Parathyroid adenoma (tissue), 2 donors: ENCODE data around the gene ORC6.
A peak's percentile ranks its signal among the peaks of the same experiment; 100 is the strongest.

Experiments
- H2AFZ ChIP-seq: fragments of 300-600 bp; sonication (generic); one replicate; pipeline ENCODE4 v1.7.0; 2017; ENCODE audit warnings: antibody characterized with exemption, mild to moderate bottlenecking
- H3K27ac ChIP-seq: fragments of 300-600 bp; sonication (generic); one replicate; pipeline ENCODE4 v1.7.0; 2017
- H3K27me3 ChIP-seq: fragments of 300-600 bp; sonication (generic); one replicate; pipeline ENCODE4 v1.7.0; 2017; ENCODE audit warnings: low read length; ENCODE audit not compliant: control insufficient read depth, insufficient read depth
- H3K36me3 ChIP-seq: fragments of 300-600 bp; sonication (generic); one replicate; pipeline ENCODE4 v1.7.0; 2017; ENCODE audit warnings: low read length; ENCODE audit not compliant: control insufficient read depth, insufficient read depth
- H3K4me1 ChIP-seq: fragments of 300-600 bp; sonication (generic); one replicate; pipeline ENCODE4 v1.7.0; 2017; ENCODE audit warnings: control low read depth
- H3K4me2 ChIP-seq: fragments of 300-600 bp; sonication (generic); one replicate; pipeline ENCODE4 v1.7.0; 2017; ENCODE audit warnings: low read length
- H3K4me3 ChIP-seq: fragments of 300-600 bp; sonication (generic); one replicate; pipeline ENCODE4 v1.7.0; 2017; ENCODE audit warnings: low read depth, low read length
- H3K79me2 ChIP-seq: fragments of 300-600 bp; sonication (generic); one replicate; pipeline ENCODE4 v1.7.0; 2017; ENCODE audit warnings: control low read depth
- H3K9ac ChIP-seq: fragments of 300-600 bp; sonication (generic); one replicate; pipeline ENCODE4 v1.7.0; 2017; ENCODE audit warnings: mild to moderate bottlenecking
- H3K9me3 ChIP-seq: fragments of 300-600 bp; sonication (generic); one replicate; pipeline ENCODE4 v1.7.0; 2017; ENCODE audit warnings: low read length; ENCODE audit not compliant: control insufficient read depth
- TF ChIP-seq, protein P1 (sequence below): fragments of 300-600 bp; sonication (generic); IDR thresholded peaks from one replicate; pipeline ENCODE4 v1.7.0; 2017; ENCODE audit warnings: antibody characterized with exemption, mild to moderate bottlenecking
- donor health status: primary hyperparathyroidism.

ORC6 gene

DNA sequence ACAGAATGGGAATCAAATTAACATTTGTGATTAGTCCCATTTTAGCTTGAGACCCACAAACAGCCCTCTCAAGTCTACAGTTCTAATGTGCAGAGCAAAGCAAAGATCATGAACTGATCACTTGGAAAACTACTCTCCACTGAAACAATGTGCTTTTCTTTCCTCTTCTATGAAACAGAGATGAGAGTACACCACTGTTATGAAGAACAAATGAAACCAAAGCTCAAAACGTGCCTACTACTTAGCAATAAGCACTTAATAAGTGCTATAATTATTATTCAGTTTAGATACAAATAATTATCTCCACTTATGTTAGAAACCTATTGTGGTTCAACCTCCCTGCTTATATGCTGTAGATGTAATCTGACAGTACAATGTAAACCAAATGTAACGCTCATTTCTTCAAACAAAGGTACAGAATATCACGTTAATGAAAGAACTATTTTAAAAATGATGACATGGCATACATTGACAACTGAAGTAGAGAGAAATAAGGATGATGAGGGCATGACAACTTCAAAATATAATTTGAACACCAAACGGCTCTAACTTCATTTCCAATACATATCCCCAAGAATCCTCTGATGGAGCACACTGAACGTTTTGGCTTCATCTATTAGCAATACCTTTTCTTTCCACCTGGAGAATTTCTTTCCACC is 2.5 kb upstream of the ORC6 start:
- Histone ChIP-seq H3K27me3 (no peaks in the 10 kb centered on the region), H3K36me3 (no peaks in the 10 kb centered on the region), H2AFZ (no peak overlapping the region), H3K4me2 (no peak overlapping the region), H3K4me3 (no peak overlapping the region), H3K4me1 (peaks cover 18% of the 10 kb centered on the region), H3K27ac (no peak overlapping the region), H3K9ac (no peak overlapping the region), H3K79me2 (peaks cover 47% of the 10 kb centered on the region), H3K9me3 (no peaks in the 10 kb centered on the region)
- TF ChIP-seq, protein P1, sequence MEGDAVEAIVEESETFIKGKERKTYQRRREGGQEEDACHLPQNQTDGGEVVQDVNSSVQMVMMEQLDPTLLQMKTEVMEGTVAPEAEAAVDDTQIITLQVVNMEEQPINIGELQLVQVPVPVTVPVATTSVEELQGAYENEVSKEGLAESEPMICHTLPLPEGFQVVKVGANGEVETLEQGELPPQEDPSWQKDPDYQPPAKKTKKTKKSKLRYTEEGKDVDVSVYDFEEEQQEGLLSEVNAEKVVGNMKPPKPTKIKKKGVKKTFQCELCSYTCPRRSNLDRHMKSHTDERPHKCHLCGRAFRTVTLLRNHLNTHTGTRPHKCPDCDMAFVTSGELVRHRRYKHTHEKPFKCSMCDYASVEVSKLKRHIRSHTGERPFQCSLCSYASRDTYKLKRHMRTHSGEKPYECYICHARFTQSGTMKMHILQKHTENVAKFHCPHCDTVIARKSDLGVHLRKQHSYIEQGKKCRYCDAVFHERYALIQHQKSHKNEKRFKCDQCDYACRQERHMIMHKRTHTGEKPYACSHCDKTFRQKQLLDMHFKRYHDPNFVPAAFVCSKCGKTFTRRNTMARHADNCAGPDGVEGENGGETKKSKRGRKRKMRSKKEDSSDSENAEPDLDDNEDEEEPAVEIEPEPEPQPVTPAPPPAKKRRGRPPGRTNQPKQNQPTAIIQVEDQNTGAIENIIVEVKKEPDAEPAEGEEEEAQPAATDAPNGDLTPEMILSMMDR: no peak

GRCh38 chr16:46687486-46687885 is 2.0 kb upstream of the ORC6 start:
- no peaks in the 10 kb centered on the region for H3K27me3 ChIP-seq
- peaks cover 47% of the 10 kb centered on the region for H3K79me2 ChIP-seq
- no peak overlapping the region for H3K27ac ChIP-seq
- no peak overlapping the region for H3K9ac ChIP-seq
- peak overlapping the region; percentile 96 for H3K4me3 ChIP-seq
- no peak overlapping the region for H2AFZ ChIP-seq
- H3K9me3 ChIP-seq: no peaks in the 10 kb centered on the region
- TF ChIP-seq, protein P1: no peak
- H3K4me1 ChIP-seq: peaks cover 18% of the 10 kb centered on the region
- no peaks in the 10 kb centered on the region for H3K36me3 ChIP-seq
- peak overlapping the region; percentile 74 for H3K4me2 ChIP-seq

DNA sequence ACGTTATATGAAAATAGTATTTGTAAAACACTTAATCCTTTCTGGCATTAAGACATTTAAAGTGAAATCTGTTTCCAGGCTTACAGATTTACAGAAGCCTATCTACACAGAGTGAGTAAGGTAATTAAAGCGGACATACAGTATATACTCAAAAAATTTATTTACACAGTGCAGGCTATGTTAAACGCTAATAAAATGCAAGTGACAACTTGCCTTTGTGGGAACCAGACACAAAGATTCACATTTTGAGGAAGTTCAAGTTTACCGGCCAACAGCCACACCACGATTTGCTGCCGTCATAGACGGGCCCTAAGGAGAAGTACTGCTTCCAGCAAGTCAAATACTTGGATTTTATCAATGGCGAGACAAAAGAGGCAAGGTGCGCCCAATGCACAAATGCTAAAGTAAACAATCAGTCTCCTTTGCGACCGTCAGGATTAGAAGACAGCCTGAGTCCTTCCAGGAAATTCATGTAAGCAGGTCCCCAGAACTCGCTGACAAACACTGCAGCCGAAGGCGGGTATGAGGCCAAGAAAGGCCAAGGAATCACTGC is 1.3 kb upstream of the ORC6 start:
- peak overlapping the region; percentile 90 for H3K27ac ChIP-seq
- peak overlapping the region; percentile 96 for H3K4me3 ChIP-seq
- H3K9ac ChIP-seq: peak overlapping the region; percentile 15
- peaks cover 18% of the 10 kb centered on the region for H3K4me1 ChIP-seq
- peaks cover 44% of the 10 kb centered on the region for H3K79me2 ChIP-seq
- no peaks in the 10 kb centered on the region for H3K27me3 ChIP-seq
- H2AFZ ChIP-seq: peak overlapping the region; percentile 63
- no peaks in the 10 kb centered on the region for H3K9me3 ChIP-seq
- H3K36me3 ChIP-seq: no peaks in the 10 kb centered on the region
- peak overlapping the region; percentile 74 for H3K4me2 ChIP-seq
- TF ChIP-seq, protein P1: no peak

- Histone ChIP-seq H3K27me3 (no peaks in the 10 kb centered on the region), H3K36me3 (no peaks in the 10 kb centered on the region), H3K9me3 (no peaks in the 10 kb centered on the region), H3K27ac (peak within 1 kb of the TSS; percentile 90), H3K4me3 (peak within 1 kb of the TSS; percentile 96), H3K4me1 (peaks cover 18% of the 10 kb centered on the region), H3K9ac (peak within 1 kb of the TSS; percentile 15), H3K79me2 (peaks cover 38% of the 10 kb centered on the region), H3K4me2 (peak within 1 kb of the TSS; percentile 74), H2AFZ (peak within 1 kb of the TSS; percentile 63)
- TF ChIP-seq, protein P1: no peak
Observed at GRCh38 chr16:46688654-46689364, 650 bp upstream of the ORC6 start, which contains the start of gene VPS35. Gene VPS35 (minus strand): TSS chr16:46689178. CDS start chr16:46689133, 45 bp downstream.
